SU-DHL-6 (cell line): ENCODE data around the gene SLC36A3.

Source experiments
- H2AFZ ChIP-seq: fragments of 200-600 bp; sonication (generic); 2 replicates; pipeline ENCODE4 v1.6.1; 2014; ENCODE audit warnings: low read depth, mild to moderate bottlenecking, moderate library complexity, mixed read lengths, antibody characterized with exemption, low read length; ENCODE audit not compliant: severe bottlenecking
- H3F3A ChIP-seq: fragments of 200-600 bp; shearing (Covaris generic); 2 replicates; pipeline ENCODE4 v1.6.0; 2016; ENCODE audit warnings: antibody characterized with exemption, mild to moderate bottlenecking; ENCODE audit not compliant: insufficient read depth
- H3K27ac ChIP-seq: fragments of 200-600 bp; sonication (generic); 2 replicates; pipeline ENCODE4 v1.5.1; 2016; ENCODE audit warnings: low read depth, mild to moderate bottlenecking, low read length, moderate library complexity, mixed read lengths
- H3K27me3 ChIP-seq: fragments of 200-600 bp; sonication (generic), shearing (Covaris generic); 2 replicates; pipeline ENCODE4 v1.6.0; 2014; ENCODE audit warnings: mild to moderate bottlenecking, low read length
- H3K36me3 ChIP-seq: fragments of 200-600 bp; sonication (generic); 2 replicates; pipeline ENCODE4 v1.6.1; 2014; ENCODE audit warnings: mild to moderate bottlenecking, low read length, mixed read lengths
- H3K4me2 ChIP-seq: fragments of 300-600, 200-600 bp; shearing (Covaris generic), sonication (generic); 2 replicates; pipeline ENCODE4 v1.6.0; 2014; ENCODE audit warnings: low read length, low read depth, mild to moderate bottlenecking; ENCODE audit not compliant: poor library complexity, severe bottlenecking
- H3K4me3 ChIP-seq: fragments of 200-600 bp; sonication (generic); 2 replicates; pipeline ENCODE4 v1.5.1; 2014; ENCODE audit warnings: antibody characterized with exemption, low read length, mild to moderate bottlenecking, mixed read lengths; ENCODE audit not compliant: insufficient read depth, poor library complexity, severe bottlenecking
- H3K79me2 ChIP-seq: fragments of 200-600 bp; sonication (generic); 2 replicates; pipeline ENCODE4 v1.6.1; 2014; ENCODE audit warnings: mild to moderate bottlenecking, low read length, moderate library complexity; ENCODE audit not compliant: insufficient read depth
- H3K9ac ChIP-seq: fragments of 200-600 bp; sonication (generic); 2 replicates; pipeline ENCODE4 v1.7.0; 2014; ENCODE audit warnings: mild to moderate bottlenecking, low read length
- H3K9me2 ChIP-seq: fragments of 200-600 bp; sonication (generic); replicated peaks from 2 replicates; pipeline ENCODE4 v1.6.1; 2014; ENCODE audit warnings: low read length; ENCODE audit not compliant: insufficient read depth
- H3K9me3 ChIP-seq: fragments of 200-600 bp; sonication (generic); 2 replicates; pipeline ENCODE4 v1.6.1; 2014; ENCODE audit warnings: low read length, mixed read lengths; ENCODE audit not compliant: insufficient read depth
- H4K20me1 ChIP-seq: fragments of 200-600 bp; sonication (generic); 2 replicates; pipeline ENCODE4 v1.6.1; 2014; ENCODE audit warnings: low read depth, mild to moderate bottlenecking, antibody characterized with exemption, low read length, moderate library complexity, mixed read lengths
- CTCF ChIP-seq: fragments of 200-600 bp; sonication (generic); IDR thresholded peaks from one replicate; pipeline ENCODE4 v1.5.1; 2017; ENCODE audit warnings: antibody characterized with exemption, mild to moderate bottlenecking, low read length, moderate library complexity; ENCODE audit not compliant: insufficient read depth, poor library complexity, severe bottlenecking
- EZH2phosphoT487 ChIP-seq: fragments of 200-600 bp; sonication (generic), shearing (Covaris generic); conservative IDR thresholded peaks from 2 replicates; pipeline ENCODE4 v1.6.1; 2018; ENCODE audit warnings: mild to moderate bottlenecking, antibody characterized with exemption, low read length, moderate library complexity, mixed read lengths

SLC36A3 gene

DNA sequence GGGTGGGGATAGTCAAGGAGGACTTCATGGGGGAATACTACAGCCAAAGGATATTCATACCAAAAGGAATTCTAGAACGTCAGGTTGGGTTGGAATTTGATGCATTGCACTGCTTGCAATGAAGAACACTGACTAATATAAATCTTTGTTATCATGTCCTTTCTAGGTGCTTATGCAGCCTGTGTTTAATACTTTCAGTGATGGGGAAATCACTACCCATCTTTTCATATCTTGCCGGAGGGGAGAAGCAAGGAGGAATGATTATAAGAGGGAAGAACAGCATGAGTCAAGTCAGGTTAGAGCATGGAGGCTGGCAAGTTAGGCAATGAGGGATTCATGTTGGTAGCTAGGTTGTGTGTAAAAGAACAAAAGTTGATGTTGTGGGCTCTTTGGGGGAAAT is 74.6 kb downstream of the SLC36A3 start:
- Histone ChIP-seq H3K9me2 (no peaks in the 10 kb centered on the region), H3K4me3 (no peak overlapping the region), H3K36me3 (no peaks in the 10 kb centered on the region), H3K79me2 (peaks cover 1% of the 10 kb centered on the region; the same call in 1 of the 2 replicates), H3F3A (peaks cover 68% of the 10 kb centered on the region), H3K9ac (no peak overlapping the region), H4K20me1 (no peaks in the 10 kb centered on the region), H3K9me3 (no peaks in the 10 kb centered on the region), H3K27me3 (no peaks in the 10 kb centered on the region), H3K27ac (peak overlapping the region; percentile 49), H3K4me2 (no peak overlapping the region), H2AFZ (no peak overlapping the region)
- TF ChIP-seq EZH2phosphoT487 (no peak), CTCF (no peak)

GRCh38 chr5:151227918-151228447 is 75.6 kb downstream of the SLC36A3 start:
- Histone ChIP-seq H2AFZ (peak overlapping the region; percentile 22), H3K4me3 (no peak overlapping the region), H3K9me2 (no peaks in the 10 kb centered on the region), H3K27me3 (no peaks in the 10 kb centered on the region), H3K9ac (0 out of 2 replicates have a peak overlapping the region, but pooled peaks have one; percentile 11), H3K36me3 (no peaks in the 10 kb centered on the region), H3K9me3 (no peaks in the 10 kb centered on the region), H3K27ac (peak overlapping the region; percentile 61), H3K79me2 (peaks cover 11% of the 10 kb centered on the region), H3K4me2 (no peak overlapping the region), H4K20me1 (no peaks in the 10 kb centered on the region), H3F3A (peaks cover 65% of the 10 kb centered on the region)
- no peak for TF ChIP-seq EZH2phosphoT487
- no peak for TF ChIP-seq CTCF
